IMR-90 (cell line): ENCODE data around the gene SEPTIN8. TPM values are rescaled to one million over a fixed set of nuclear protein-coding genes. Genes with fewer than 3 reads are reported as not detected.

Experiments
- ATAC-seq: fragments of 200-7000 bp; cut with Tn5 transposase; 2 replicates; pipeline ENCODE4 v1.9.1; 2020; ENCODE audit warnings: low read depth, mild to moderate bottlenecking, moderate library complexity
- BruUV-seq: library from RNA; stranded (reverse); fragments of 400-500 nt; replicated peaks from 2 replicates; lab custom pipeline; 2021; lab: Mats Ljungman, UMichigan
- CTCF ChIA-PET: fragments of 300-600 bp; formaldehyde crosslinking; extraction: SDS; loops from one replicate; lab custom pipeline; 2021; ENCODE audit warnings: antibody characterized with exemption; lab: Yijun Ruan, JAX
- POLR2A ChIA-PET: fragments of 300-600 bp; sonication (Branson Sonifier 250); formaldehyde crosslinking; loops from one replicate; lab custom pipeline; 2022; ENCODE audit warnings: antibody characterized with exemption; ENCODE audit not compliant: unreplicated experiment; lab: Charles Lee
- DNase-seq: peaks from one replicate; pipeline ENCODE4 v3.0.0; 2013
- H2AFZ ChIP-seq: replicated peaks from 2 replicates; pipeline ENCODE3; 2013; ENCODE audit warnings: low read length, mild to moderate bottlenecking; ENCODE audit not compliant: poor library complexity
- H2AK5ac ChIP-seq: 2 replicates; pipeline ENCODE4 v1.6.1; 2013; ENCODE audit warnings: low read depth, low read length, inconsistent platforms
- H2AK9ac ChIP-seq: replicated peaks from 2 replicates; pipeline ENCODE3; 2013; ENCODE audit warnings: mild to moderate bottlenecking, low read depth, low read length, moderate library complexity; ENCODE audit not compliant: poor library complexity
- H2BK120ac ChIP-seq: 2 replicates; pipeline ENCODE4 v1.6.1; 2013; ENCODE audit warnings: low read depth, low read length, inconsistent platforms
- H2BK15ac ChIP-seq: 3 replicates; pipeline ENCODE4 v1.6.1; 2013; ENCODE audit warnings: low read depth, low read length, inconsistent platforms
- H2BK20ac ChIP-seq: 2 replicates; pipeline ENCODE4 v1.6.1; 2013; ENCODE audit warnings: low read depth, mild to moderate bottlenecking, inconsistent platforms, low read length, moderate library complexity
- H2BK5ac ChIP-seq: 2 replicates; pipeline ENCODE4 v1.6.1; 2013; ENCODE audit warnings: mild to moderate bottlenecking, low read depth, low read length, inconsistent platforms; ENCODE audit not compliant: poor library complexity, severe bottlenecking
- H3K14ac ChIP-seq: replicated peaks from 2 replicates; pipeline ENCODE4 v1.6.1; 2013; ENCODE audit warnings: low read depth, low read length, inconsistent platforms
- H3K18ac ChIP-seq: 2 replicates; pipeline ENCODE4 v1.6.1; 2013; ENCODE audit warnings: low read depth, low read length, control low read depth
- H3K23ac ChIP-seq: 2 replicates; pipeline ENCODE4 v1.6.1; 2013; ENCODE audit warnings: low read depth, low read length, inconsistent platforms
- H3K27ac ChIP-seq: 2 replicates; pipeline ENCODE4 v1.5.1; 2013; ENCODE audit warnings: mild to moderate bottlenecking, control low read depth, low read length; ENCODE audit not compliant: insufficient read depth
- H3K27me3 ChIP-seq: 2 replicates; pipeline ENCODE4 v1.6.1; 2013; ENCODE audit warnings: low read length; ENCODE audit not compliant: control insufficient read depth, insufficient read depth
- H3K36me3 ChIP-seq: 2 replicates; pipeline ENCODE4 v1.6.1; 2013; ENCODE audit warnings: low read length, mixed read lengths; ENCODE audit not compliant: control insufficient read depth, insufficient read depth
- H3K4ac ChIP-seq: 2 replicates; pipeline ENCODE4 v1.6.1; 2013; ENCODE audit warnings: low read depth, low read length, inconsistent platforms
- H3K4me1 ChIP-seq: 2 replicates; pipeline ENCODE4 v1.6.1; 2013; ENCODE audit warnings: low read length, mixed read lengths; ENCODE audit not compliant: control insufficient read depth, insufficient read depth
- H3K4me2 ChIP-seq: 2 replicates; pipeline ENCODE4 v1.6.1; 2013; ENCODE audit warnings: low read depth, mild to moderate bottlenecking, control low read depth, low read length, moderate library complexity
- H3K4me3 ChIP-seq: 2 replicates; pipeline ENCODE4 v1.5.1; 2013; ENCODE audit warnings: low read depth, mild to moderate bottlenecking, control low read depth, low read length, moderate library complexity; ENCODE audit not compliant: insufficient read depth
- H3K56ac ChIP-seq: 2 replicates; pipeline ENCODE4 v1.6.1; 2013; ENCODE audit warnings: low read length, inconsistent platforms; ENCODE audit not compliant: insufficient read depth; ENCODE audit errors: extremely low read depth
- H3K79me1 ChIP-seq, 2 experiments: 2 replicates each; pipeline ENCODE4 v1.6.1; 2013; ENCODE audit warnings: low read length in 2 of 2, inconsistent platforms in 1 of 2, low read depth in 1 of 2
- H3K9ac ChIP-seq: 2 replicates; pipeline ENCODE4 v1.6.1; 2013; ENCODE audit warnings: low read depth, low read length, control low read depth
- H3K9me1 ChIP-seq: 2 replicates; pipeline ENCODE4 v1.6.1; 2013; ENCODE audit warnings: low read length, inconsistent platforms; ENCODE audit not compliant: insufficient read depth
- H3K9me3 ChIP-seq: 2 replicates; pipeline ENCODE4 v1.6.1; 2013; ENCODE audit warnings: low read length; ENCODE audit not compliant: control insufficient read depth, insufficient read depth
- H4K20me1 ChIP-seq: 2 replicates; pipeline ENCODE4 v1.6.1; 2013; ENCODE audit warnings: low read length, inconsistent platforms; ENCODE audit not compliant: insufficient read depth
- H4K5ac ChIP-seq: 2 replicates; pipeline ENCODE4 v1.6.1; 2013; ENCODE audit warnings: mild to moderate bottlenecking, low read depth, low read length, control low read depth
- H4K8ac ChIP-seq, 2 experiments: 2 replicates each; pipeline ENCODE4 v1.6.1; 2013; ENCODE audit warnings: low read depth in 2 of 2, low read length in 2 of 2, control low read depth in 1 of 2, inconsistent platforms in 1 of 2
- H4K91ac ChIP-seq: 2 replicates; pipeline ENCODE4 v1.6.1; 2013; ENCODE audit warnings: low read depth, low read length, inconsistent platforms; ENCODE audit not compliant: insufficient read depth
- BHLHE40 ChIP-seq: fragments of 150-350 bp; IDR thresholded peaks from 2 replicates; pipeline ENCODE4 v1.6.1; 2016; ENCODE audit warnings: mild to moderate bottlenecking, low read depth, low read length
- MAFK ChIP-seq: IDR thresholded peaks from 2 replicates; pipeline ENCODE4 v1.6.1; 2012; ENCODE audit warnings: low read depth, low read length, improper control_type of control experiment
- MXI1 ChIP-seq: IDR thresholded peaks from 2 replicates; pipeline ENCODE4 v1.6.1; 2012; ENCODE audit warnings: low read depth, mild to moderate bottlenecking, low read length, moderate library complexity, borderline replicate concordance
- NFE2L2 ChIP-seq: fragments of 150-350 bp; IDR thresholded peaks from 2 replicates; pipeline ENCODE4 v1.6.1; 2016; ENCODE audit warnings: low read depth, mild to moderate bottlenecking, low read length
- RCOR1 ChIP-seq: IDR thresholded peaks from 2 replicates; pipeline ENCODE4 v1.6.1; 2012; ENCODE audit warnings: mild to moderate bottlenecking, low read length, improper control_type of control experiment; ENCODE audit not compliant: insufficient replicate concordance
- RFX5 ChIP-seq: IDR thresholded peaks from 2 replicates; pipeline ENCODE4 v1.8.0; 2012; ENCODE audit warnings: low read depth, mild to moderate bottlenecking, low read length, moderate library complexity
- WGBS, 2 experiments: methylation state at CpG; one replicate each; pipeline versions ENCODE4 v1.1.5 to v1.1.7; 2013; ENCODE audit warnings: missing lambda C conversion rate in 2 of 2; ENCODE audit not compliant: insufficient read length in 1 of 2; ENCODE audit errors: extremely low coverage in 2 of 2; 5-methylcytosine and 5-hydroxymethylcytosine counted together
- dilution Hi-C: fragments of 300-500 bp; cut with HindIII; formaldehyde crosslinking; loops from one replicate; pipeline ENCODE4 v1.14.3; 2018; ENCODE audit warnings: low sequenced_read_pairs; ENCODE audit not compliant: unreplicated experiment
- in situ Hi-C: fragments of 300-500 bp; cut with MboI; formaldehyde crosslinking; loops from 3 replicates; pipeline ENCODE4 v1.14.3; 2019; ENCODE audit warnings: low sequenced_read_pairs, inconsistent platforms, mixed read lengths
- intact Hi-C: fragments of 100-400 bp; cut with micrococcal nuclease; formaldehyde crosslinking; loops from 2 replicates; pipeline ENCODE4 v1.10.0; 2022
- polyA plus RNA-seq, 3 experiments: library from polyadenylated mRNA; depleted of rRNA; stranded (reverse); fragments of >200 nt; gene quantifications; 2 replicates each; pipeline ENCODE4 v1.2.3, GENCODE V29; 2012; ENCODE audit warnings: low replicate concordance in 1 of 3
- total RNA-seq: library from RNA; depleted of rRNA; stranded (reverse); fragments of >200 nt; gene quantifications from 2 replicates; pipeline ENCODE4 v1.2.3, GENCODE V29; 2012
- TF ChIP-seq, protein P1 (sequence below): fragments of 150-350 bp; IDR thresholded peaks from 2 replicates; pipeline ENCODE4 v1.6.1; 2017; ENCODE audit warnings: mild to moderate bottlenecking, antibody characterized with exemption, low read length, low read depth

Gene SEPTIN8
- total and polyA plus RNA-seq, 2 of the 4 experiments (the other 2 are of a cell fraction): 56.2 to 67.2 TPM

DNA sequence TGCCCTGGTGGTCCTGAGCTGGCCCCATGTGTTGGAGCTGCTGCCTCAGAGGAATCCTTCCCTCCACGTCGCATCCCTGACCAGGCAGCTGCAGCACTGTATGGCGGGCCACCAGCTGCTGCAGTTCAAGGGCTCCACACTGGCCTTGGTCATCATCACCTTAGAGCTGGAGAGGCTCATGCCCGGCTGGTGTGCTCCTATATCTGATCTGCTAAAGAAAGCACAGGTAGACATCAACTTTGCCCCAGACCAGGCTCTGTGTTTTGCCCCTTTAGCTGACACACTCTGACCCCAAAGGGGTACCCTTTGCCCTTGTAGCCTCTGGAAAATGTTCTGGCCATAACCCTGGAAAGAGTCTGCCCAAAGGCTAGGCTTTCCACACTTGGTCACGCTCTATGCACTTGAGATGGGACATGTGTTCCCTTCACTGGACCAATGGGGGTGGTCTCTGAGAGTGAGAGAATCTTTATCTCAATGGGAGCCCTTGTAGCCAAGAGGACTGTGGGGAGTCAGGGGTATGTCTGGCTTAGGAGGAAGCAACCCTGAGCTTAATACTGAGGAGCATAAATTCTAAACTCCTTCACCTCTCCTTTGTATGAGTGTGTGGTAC, 25.0 kb downstream of the SEPTIN8 start:
- TF ChIP-seq NFE2L2 (no peak), RFX5 (no peak), BHLHE40 (no peak), MAFK (no peak), RCOR1 (no peak), MXI1 (no peak)
- TF ChIP-seq, protein P1, sequence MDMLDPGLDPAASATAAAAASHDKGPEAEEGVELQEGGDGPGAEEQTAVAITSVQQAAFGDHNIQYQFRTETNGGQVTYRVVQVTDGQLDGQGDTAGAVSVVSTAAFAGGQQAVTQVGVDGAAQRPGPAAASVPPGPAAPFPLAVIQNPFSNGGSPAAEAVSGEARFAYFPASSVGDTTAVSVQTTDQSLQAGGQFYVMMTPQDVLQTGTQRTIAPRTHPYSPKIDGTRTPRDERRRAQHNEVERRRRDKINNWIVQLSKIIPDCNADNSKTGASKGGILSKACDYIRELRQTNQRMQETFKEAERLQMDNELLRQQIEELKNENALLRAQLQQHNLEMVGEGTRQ: no peak
- intact Hi-C loops (no loop called here), dilution Hi-C loops (no loop called here), in situ Hi-C loops (no loop called here)
- no TSS peak for BruUV-seq
- no peak overlapping the region for H3K56ac ChIP-seq
- no peak overlapping the region for H3K4me3 ChIP-seq
- H3K23ac ChIP-seq: no peak overlapping the region
- H3K18ac ChIP-seq: no peak overlapping the region
- H3K27ac ChIP-seq: no peak overlapping the region
- 87% methylated on average over 4 of the region's 5 CpGs; no CpG with 5 or more reads in 1 of the 2 experiments for WGBS, 2 experiments
- H3K79me1 ChIP-seq: no peaks in the 10 kb centered on the region
- no peak overlapping the region for H4K5ac ChIP-seq
- no peak overlapping the region for H2BK20ac ChIP-seq
- H2AK5ac ChIP-seq: no peak overlapping the region
- ChIA-PET POLR2A (no interaction called here), CTCF (no interaction called here)
- H3K4me2 ChIP-seq: no peak overlapping the region
- ATAC-seq (no peak), DNase-seq (no peak)
- no peak overlapping the region for H2AK9ac ChIP-seq
- H2AFZ ChIP-seq: no peak overlapping the region
- no peak overlapping the region for H3K4ac ChIP-seq
- H3K9me1 ChIP-seq: no peaks in the 10 kb centered on the region
- no peak overlapping the region for H3K14ac ChIP-seq
- no peak overlapping the region for H2BK5ac ChIP-seq
- H2BK15ac ChIP-seq: no peak overlapping the region
- H3K4me1 ChIP-seq: peaks cover 2% of the 10 kb centered on the region; the same call in 1 of the 2 replicates
- no peak overlapping the region for H4K91ac ChIP-seq
- H3K27me3 ChIP-seq: peaks cover 21% of the 10 kb centered on the region
- H3K9ac ChIP-seq: no peak overlapping the region
- H3K9me3 ChIP-seq: no peaks in the 10 kb centered on the region; the same call in 1 of the 2 replicates
- no peak overlapping the region for H4K8ac ChIP-seq
- no peaks in the 10 kb centered on the region; the same call in 1 of the 2 replicates for H3K36me3 ChIP-seq
- H4K20me1 ChIP-seq: no peaks in the 10 kb centered on the region
- H2BK120ac ChIP-seq: no peak overlapping the region
